Sigmoid colon (tissue), 7 donors: ENCODE measurements around the gene PLCL1. TPM values are rescaled to one million over a fixed set of nuclear protein-coding genes. Genes with fewer than 3 reads are reported as not detected.
A peak's percentile ranks its signal among the peaks of the same experiment; 100 is the strongest.

Source experiments
- DNase-seq: peaks from one replicate; pipeline ENCODE4 v3.0.0-alpha.2; 2019
- H3K27ac ChIP-seq, 4 donors: fragments of 200-600 bp; sonication (generic); one replicate each; pipeline ENCODE4 v1.5.1; 2016 to 2019; ENCODE audit warnings: mild to moderate bottlenecking in 1 of 4
- H3K27me3 ChIP-seq, 3 donors: fragments of 200-600 bp; sonication (generic); one replicate each; pipeline ENCODE4 v1.5.1; 2019; ENCODE audit warnings: mild to moderate bottlenecking in 1 of 3
- H3K36me3 ChIP-seq, 4 donors: fragments of 200-600 bp; sonication (generic); one replicate each; pipeline ENCODE4 v1.5.1; 2016 to 2019
- H3K4me1 ChIP-seq, 4 donors: fragments of 200-600 bp; sonication (generic); one replicate each; pipeline ENCODE4 v1.5.1; 2017 to 2019
- H3K4me3 ChIP-seq, 4 donors: fragments of 200-600 bp; sonication (generic); one replicate each; pipeline ENCODE4 v1.5.1; 2017 to 2019; ENCODE audit warnings: mild to moderate bottlenecking in 2 of 4, moderate library complexity in 1 of 4
- H3K9me3 ChIP-seq, 4 donors: fragments of 200-600 bp in 3 of 4; sonication (generic) in 3 of 4; one replicate each; pipeline versions ENCODE4 v1.5.1 to v1.6.1; 2013 to 2019
- EP300 ChIP-seq, 4 donors: sonication (generic); formaldehyde crosslinking; IDR thresholded peaks; one replicate each; pipeline ENCODE4 v1.6.1; 2017; ENCODE audit warnings: antibody characterized with exemption in 4 of 4
- POLR2A ChIP-seq, 2 donors: fragments of 450-650 bp; IDR thresholded peaks; one replicate each; pipeline ENCODE4 v1.6.1; 2016; ENCODE audit warnings: antibody characterized with exemption in 2 of 2, mild to moderate bottlenecking in 2 of 2, moderate library complexity in 2 of 2
- POLR2AphosphoS5 ChIP-seq, 4 donors: sonication (generic); formaldehyde crosslinking; IDR thresholded peaks; one replicate each; pipeline ENCODE4 v1.6.1; 2017; ENCODE audit warnings: antibody characterized with exemption in 4 of 4
- WGBS, 2 donors: extraction: QIAGEN DNeasy Blood & Tissue Kit; methylation state at CpG; one replicate each; pipeline ENCODE4 v1.1.7; 2013; 5-methylcytosine and 5-hydroxymethylcytosine counted together
- intact Hi-C: fragments of 100-400 bp; cut with DNase I; formaldehyde crosslinking; loops from one replicate; pipeline ENCODE4 v1.15.1; 2023
- polyA plus RNA-seq, 3 donors: library from polyadenylated mRNA; stranded (reverse); fragments of 200-250 nt; gene quantifications; one replicate each; pipeline ENCODE4 v1.2.3, GENCODE V29; 2013
- total RNA-seq, 4 donors: library from RNA; depleted of rRNA; stranded (reverse); fragments of >200 nt; gene quantifications; one replicate each; pipeline ENCODE4 v1.1.0, GENCODE V29; 2016
- TF ChIP-seq, protein P1 (sequence below), 4 experiments: fragments of 450-650 bp in 3 of 4; fragments of 200-600 bp in 1 of 4; IDR thresholded peaks; one replicate each; pipeline ENCODE4 v1.5.1; 2016 to 2019; ENCODE audit warnings: antibody characterized with exemption in 4 of 4, mild to moderate bottlenecking in 3 of 4, moderate library complexity in 2 of 4
- donor health status: healthy with polysubstance abuse.
- donor health status: Bipolar disorder and iron deficiency.
- donor health status: healthy.

PLCL1 gene
- total and polyA plus RNA-seq, 7 donors = 0.69 to 20.0 (median 13.6) TPM

DNA sequence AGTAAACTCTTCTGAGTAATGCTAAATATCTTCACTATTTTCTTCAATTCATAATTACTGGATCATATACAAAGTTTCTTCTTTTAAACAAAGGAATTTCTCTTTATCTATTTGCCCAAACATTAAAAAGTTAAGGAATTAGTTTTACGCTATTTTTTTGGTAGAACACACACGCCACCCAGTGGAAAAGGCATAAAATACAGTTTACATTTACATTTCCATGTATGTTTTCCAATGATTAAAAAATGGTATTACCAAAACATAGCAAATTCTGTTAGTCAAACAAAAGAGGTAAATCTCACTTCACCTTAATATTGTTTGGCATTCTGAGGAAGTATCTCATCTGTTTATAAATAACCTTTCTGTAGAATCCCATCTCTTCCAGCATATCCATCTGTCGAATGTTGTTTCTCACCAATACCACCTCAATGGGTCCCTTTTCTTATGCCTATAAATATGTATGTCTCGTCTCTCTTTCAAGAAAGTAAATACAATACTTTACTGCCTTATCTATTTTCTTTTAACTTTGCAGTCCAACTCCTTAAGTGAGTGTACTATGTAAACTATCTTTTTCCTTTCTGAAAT lies 26.5 kb upstream of the PLCL1 start:
- H3K27ac ChIP-seq = no peak overlapping the region
- intact Hi-C loops = loop anchor here (2.0 to 5.0 kb wide), 2 partner anchors 71 to 261 kb away; partner anchors contain the start of gene MOB4
- no peak for TF ChIP-seq EP300 (IDR thresholded peaks at IDR 0.05)
- TF ChIP-seq, protein P1, sequence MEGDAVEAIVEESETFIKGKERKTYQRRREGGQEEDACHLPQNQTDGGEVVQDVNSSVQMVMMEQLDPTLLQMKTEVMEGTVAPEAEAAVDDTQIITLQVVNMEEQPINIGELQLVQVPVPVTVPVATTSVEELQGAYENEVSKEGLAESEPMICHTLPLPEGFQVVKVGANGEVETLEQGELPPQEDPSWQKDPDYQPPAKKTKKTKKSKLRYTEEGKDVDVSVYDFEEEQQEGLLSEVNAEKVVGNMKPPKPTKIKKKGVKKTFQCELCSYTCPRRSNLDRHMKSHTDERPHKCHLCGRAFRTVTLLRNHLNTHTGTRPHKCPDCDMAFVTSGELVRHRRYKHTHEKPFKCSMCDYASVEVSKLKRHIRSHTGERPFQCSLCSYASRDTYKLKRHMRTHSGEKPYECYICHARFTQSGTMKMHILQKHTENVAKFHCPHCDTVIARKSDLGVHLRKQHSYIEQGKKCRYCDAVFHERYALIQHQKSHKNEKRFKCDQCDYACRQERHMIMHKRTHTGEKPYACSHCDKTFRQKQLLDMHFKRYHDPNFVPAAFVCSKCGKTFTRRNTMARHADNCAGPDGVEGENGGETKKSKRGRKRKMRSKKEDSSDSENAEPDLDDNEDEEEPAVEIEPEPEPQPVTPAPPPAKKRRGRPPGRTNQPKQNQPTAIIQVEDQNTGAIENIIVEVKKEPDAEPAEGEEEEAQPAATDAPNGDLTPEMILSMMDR (IDR thresholded peaks at IDR 0.05) = peak; percentile 34 to 68 (median 50)
- H3K36me3 ChIP-seq = no peaks in the 10 kb centered on the region
- no peaks in the 10 kb centered on the region for H3K4me1 ChIP-seq
- no peaks in the 10 kb centered on the region for H3K27me3 ChIP-seq
- no peak overlapping the region for H3K4me3 ChIP-seq
- no peak for DNase-seq
- H3K9me3 ChIP-seq = no peaks in the 10 kb centered on the region
- WGBS, 2 donors = 24 to 32% methylated on average over 4 of the region's 4 CpGs

DNA sequence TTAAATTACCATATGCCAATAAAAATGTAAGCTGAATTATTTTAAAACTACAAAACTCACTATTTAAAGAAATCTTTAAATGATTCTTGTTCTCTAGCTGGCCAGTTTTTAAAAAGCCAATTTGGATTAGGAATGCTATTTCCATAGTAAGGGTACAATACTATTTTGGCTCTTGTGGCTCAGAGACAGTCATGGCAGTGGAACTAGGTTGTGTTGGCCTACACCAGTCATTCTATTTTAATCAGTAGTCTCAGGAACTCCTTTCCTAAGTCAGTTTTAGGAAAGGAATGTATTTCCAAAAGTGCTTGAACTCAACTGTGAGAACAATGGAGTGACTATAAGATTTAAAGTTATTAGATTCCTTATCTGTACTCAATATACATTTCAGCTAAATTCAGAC lies 25.1 kb upstream of the PLCL1 start:
- Histone ChIP-seq H3K9me3 (no peaks in the 10 kb centered on the region), H3K4me1 (no peaks in the 10 kb centered on the region), H3K4me3 (no peak overlapping the region), H3K27me3 (no peaks in the 10 kb centered on the region), H3K27ac (no peak overlapping the region), H3K36me3 (no peaks in the 10 kb centered on the region)
- DNase-seq = no peak
- intact Hi-C loops = loop anchor here (5.0 kb wide), 1 partner anchor 262 kb away; the partner anchor contains the start of gene MOB4
- no peak for TF ChIP-seq POLR2A (IDR thresholded peaks at IDR 0.05)
- TF ChIP-seq POLR2AphosphoS5 (IDR thresholded peaks at IDR 0.05) = no peak
- no peak for TF ChIP-seq EP300 (IDR thresholded peaks at IDR 0.05)
- TF ChIP-seq, protein P1 (IDR thresholded peaks at IDR 0.05) = no peak

DNA sequence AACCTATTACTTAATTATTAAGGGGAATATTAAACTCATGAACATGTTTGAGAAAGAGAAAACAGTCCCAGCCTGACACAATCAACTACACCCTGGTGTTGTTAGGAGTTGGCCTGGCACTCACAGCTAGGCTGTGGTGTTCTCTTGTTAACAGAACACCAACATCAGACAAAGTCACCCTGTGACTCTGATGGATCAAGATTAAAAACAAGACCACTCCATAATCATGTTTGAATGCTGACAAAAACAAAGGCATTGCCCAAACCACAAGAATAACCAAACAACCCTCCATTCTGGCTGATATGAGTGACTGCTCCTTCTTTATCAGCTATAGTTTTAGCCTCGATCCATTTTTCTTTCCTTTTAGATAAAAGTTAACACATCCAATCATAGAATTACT lies 22.3 kb upstream of the PLCL1 start:
- intact Hi-C loops = no loop called here
- no peak for DNase-seq
- Histone ChIP-seq H3K9me3 (no peaks in the 10 kb centered on the region), H3K27me3 (peaks cover 8 to 24% (median 19%) of the 10 kb centered on the region in 3 donors), H3K36me3 (no peaks in the 10 kb centered on the region), H3K4me3 (no peak overlapping the region), H3K27ac (no peak overlapping the region), H3K4me1 (peaks cover 0 to 12% (median 12%) of the 10 kb centered on the region in 4 donors)
- no peak for TF ChIP-seq EP300 (IDR thresholded peaks at IDR 0.05)
- no peak for TF ChIP-seq POLR2AphosphoS5 (IDR thresholded peaks at IDR 0.05)
- TF ChIP-seq POLR2A (IDR thresholded peaks at IDR 0.05) = no peak
- TF ChIP-seq, protein P1 (IDR thresholded peaks at IDR 0.05) = no peak
- 15 to 28% methylated on average over 1 of the region's 1 CpG for WGBS, 2 donors

DNA sequence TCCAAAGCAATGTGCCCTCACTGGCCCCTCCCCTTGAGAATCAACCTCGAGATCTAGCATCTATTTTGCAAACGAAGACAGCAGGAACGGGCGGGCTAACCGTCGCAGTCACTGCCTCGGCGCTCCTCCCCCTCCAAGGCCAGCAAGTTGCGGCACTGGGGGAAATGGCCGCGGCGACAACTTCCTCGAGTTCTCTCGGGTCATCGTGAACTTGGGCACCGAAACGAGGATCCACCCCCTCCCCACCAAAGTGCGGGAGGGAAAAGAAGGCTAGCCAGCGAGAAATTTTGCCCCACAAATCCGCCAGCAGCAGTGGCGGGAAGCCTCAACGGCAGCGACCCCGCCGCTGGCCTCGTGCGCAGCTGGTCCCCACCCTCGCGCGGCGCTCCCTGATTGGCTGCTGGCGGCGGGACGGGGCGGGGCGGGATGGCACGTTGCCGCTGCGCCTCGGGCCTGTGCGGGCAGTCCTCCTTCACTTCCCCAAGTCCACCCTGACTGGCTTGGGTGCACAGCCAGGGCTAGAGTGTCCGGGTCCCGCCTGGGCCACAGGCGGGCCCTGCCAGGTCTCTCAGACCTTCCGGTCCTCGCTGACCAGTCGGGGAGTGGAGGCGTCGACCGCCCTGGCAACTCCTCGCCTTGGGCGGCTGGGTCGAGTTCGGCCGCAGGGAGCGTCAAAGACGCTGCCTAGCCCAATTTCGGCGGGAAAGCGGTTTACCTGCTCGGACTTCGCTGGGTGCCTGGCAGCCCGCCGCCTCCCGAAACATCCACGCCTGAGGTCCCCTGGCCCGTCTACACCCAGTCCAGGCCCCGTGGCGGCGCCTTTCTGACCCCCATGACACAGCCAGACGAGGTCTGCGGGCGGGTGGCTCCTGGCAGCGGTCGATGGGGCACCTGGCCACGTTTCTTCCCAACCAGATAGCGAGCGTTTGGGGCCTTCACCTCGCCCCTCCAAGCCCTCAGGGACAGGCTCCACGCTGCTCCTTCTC lies 19.1 kb upstream of the PLCL1 start, which contains the start of gene BOLL:
Gene BOLL (minus strand): TSS at position 364 of the 986 bp plus-strand sequence. CDS start 3,469 bp downstream, outside the sequence.
- no peaks in the 10 kb centered on the region for H3K36me3 ChIP-seq
- TF ChIP-seq, protein P1 (IDR thresholded peaks at IDR 0.05) = no peak
- TF ChIP-seq POLR2AphosphoS5 (IDR thresholded peaks at IDR 0.05) = no peak
- no peak for TF ChIP-seq POLR2A (IDR thresholded peaks at IDR 0.05)
- TF ChIP-seq EP300 (IDR thresholded peaks at IDR 0.05) = no peak
- WGBS, 2 donors = 91 to 95% methylated on average over 80 of the region's 80 CpGs
- peaks cover 0 to 12% (median 12%) of the 10 kb centered on the region in 4 donors for H3K4me1 ChIP-seq
- peak within 1 kb of the TSS; percentile 16 to 46 (median 36) for H3K4me3 ChIP-seq
- DNase-seq = no peak
- intact Hi-C loops = no loop called here
- H3K27me3 ChIP-seq = peaks cover 8 to 28% (median 21%) of the 10 kb centered on the region in 3 donors
- H3K27ac ChIP-seq = no peak within 1 kb of the TSS
- H3K9me3 ChIP-seq = no peaks in the 10 kb centered on the region
